Erythroblast (primary cell): Measurements from ENCODE around the gene OXSR1.
"Not testable (repeated sequence)": the region's sequence is repeated elsewhere in the genome, so short reads cannot be mapped to it uniquely, and the experiment has no call there.

ENCODE experiments used
- DNase-seq, 2 experiments: peaks; one replicate each; lab custom pipeline; 2025; lab: John Stamatoyannopoulos, UW
- GATA1 ChIP-seq: IDR thresholded peaks from 2 replicates; pipeline ENCODE4 v1.6.1; 2011; ENCODE audit warnings: low read depth, mild to moderate bottlenecking, control low read depth, low read length, moderate library complexity
- POLR2A ChIP-seq: IDR thresholded peaks from 2 replicates; pipeline ENCODE4 v1.6.1; 2011; ENCODE audit warnings: mild to moderate bottlenecking, low read length

The OXSR1 gene

DNA sequence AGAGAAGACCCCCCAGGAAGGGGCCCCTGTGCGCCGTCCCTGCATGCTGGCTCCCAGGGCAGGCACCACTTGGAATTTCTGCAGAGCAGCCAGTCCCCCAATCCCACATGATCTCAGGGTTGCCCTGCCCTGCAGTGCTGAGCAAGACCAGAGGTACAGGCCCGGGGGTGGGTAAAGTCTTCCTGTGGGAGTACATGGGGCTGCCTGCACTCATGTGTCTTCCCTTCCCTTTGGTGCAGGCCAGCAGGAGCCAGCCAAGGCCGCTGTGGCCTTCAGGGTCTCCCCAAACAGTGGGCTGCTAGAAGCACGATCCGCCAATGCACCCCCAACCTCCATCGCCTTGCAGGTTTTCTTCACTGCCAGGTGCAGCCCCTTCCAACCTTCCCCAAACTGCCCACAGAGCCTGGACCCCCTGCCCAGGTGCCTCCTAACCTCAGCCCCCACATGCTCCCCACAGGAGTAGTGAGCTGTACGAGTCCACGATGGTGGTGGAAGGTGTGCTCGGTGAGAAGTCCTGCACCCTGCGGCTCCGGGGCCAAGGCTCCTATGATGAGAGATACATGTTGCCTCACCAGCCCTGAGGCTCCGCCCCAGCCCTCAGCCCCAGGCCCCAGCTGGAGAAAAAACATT is 43.4 kb upstream of the OXSR1 start:
- no peak for DNase-seq
- no peak for TF ChIP-seq GATA1
- no peak for TF ChIP-seq POLR2A

DNA sequence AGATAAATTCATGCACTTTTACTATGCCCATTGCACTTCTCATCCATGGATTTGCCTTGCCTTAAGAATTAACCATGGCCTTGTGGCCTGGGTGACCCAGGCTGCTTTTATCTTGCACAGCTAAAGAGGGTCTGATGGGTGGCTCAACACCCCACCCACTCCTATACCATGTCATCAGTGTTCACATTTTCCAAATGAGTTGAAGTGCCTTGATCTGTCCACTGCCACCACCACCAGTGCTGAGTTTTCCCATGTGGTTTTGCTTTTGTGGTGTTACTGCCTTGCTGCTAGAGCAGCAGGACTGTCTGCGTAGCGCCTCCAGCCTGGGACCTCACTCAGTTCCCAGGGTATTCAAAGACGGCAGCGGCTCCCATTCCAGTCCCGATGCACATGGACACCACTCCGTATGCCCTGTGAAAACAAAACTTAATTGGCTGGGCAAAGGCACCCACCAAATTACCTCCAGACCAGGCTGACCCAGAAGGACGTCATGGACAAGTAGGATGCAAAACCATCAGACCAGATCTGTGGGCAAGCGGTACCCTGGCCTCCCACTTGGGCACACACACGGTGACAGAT is 42.5 kb upstream of the OXSR1 start:
- no peak for DNase-seq
- no peak for TF ChIP-seq POLR2A
- TF ChIP-seq GATA1: no peak

DNA sequence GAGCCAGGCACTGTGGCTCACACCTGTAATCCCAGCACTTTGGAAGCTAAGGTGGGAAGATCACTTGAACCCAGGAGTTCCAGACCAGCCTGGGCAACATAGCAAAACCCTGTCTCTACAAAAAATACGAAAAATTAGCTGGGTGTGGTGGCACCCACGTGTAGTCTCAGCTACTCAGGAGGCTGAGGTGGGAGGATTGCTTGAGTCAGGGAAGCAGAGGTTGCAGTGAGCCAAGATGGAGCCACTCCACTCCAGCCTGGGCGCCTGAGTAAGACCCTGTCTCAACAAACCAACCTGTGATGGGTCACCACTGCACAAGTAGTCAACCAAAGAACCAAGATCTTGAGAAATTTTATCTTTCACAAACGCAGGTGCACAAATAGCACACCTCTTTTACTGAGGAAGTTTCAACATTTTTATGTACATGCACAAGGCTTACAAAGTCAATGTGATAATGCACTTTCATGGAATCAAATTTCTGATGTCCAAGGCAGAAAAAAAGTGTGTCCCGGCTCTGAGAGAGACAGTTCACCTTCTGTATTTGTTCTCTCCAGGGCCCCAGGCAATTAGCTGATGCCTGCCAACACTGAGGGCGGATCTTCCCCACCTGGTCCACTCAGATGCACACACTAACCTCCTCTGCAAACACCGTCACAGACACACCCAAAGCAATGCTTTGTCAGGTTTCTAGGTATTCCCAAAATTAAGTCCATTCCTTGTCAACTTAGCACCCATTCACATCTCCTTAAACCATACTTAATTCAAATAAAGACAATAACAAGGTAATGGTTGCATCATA is 40.8 kb upstream of the OXSR1 start:
- TF ChIP-seq POLR2A (no peak), GATA1 (no peak)
- no peak for DNase-seq

DNA sequence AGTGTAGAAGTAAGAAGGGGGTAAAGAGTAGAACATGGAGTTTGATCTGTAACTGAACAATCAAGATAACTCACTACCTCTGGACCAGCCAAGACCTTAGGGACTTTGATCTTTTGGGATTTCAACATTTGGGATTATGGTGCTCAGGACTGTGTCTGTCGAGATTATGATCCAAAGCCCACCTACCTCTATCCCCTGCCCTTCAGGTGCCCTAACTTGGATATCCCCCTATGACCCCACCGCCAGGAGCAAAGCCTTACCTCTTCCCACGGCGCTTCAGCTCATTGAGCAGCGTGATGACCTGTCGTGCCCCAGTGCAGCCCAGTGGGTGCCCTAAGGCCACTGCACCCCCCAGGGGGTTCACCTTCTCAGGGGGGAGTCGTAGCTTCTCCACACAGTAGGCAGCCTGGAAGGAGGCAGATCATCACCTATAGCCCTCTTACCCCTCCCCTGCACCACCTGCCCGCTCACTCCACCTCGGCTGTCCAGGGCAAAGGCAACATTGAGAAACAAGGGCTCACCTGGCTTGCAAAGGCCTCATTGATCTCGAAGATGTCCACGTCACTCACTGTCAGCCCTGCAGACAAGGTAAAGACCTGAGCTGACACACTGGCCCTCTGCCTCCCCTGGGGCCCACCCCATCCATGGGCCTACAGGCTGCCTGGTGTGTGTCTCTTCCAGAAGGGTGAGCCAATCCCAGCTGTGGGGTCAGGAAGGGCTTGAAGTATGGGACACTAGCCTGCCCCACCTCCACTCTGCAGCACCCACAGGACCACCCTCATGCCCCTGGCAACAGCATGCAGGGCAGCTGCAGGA is 39.8 kb upstream of the OXSR1 start:
- TF ChIP-seq GATA1: no peak
- TF ChIP-seq POLR2A: no peak
- DNase-seq: no peak

DNA sequence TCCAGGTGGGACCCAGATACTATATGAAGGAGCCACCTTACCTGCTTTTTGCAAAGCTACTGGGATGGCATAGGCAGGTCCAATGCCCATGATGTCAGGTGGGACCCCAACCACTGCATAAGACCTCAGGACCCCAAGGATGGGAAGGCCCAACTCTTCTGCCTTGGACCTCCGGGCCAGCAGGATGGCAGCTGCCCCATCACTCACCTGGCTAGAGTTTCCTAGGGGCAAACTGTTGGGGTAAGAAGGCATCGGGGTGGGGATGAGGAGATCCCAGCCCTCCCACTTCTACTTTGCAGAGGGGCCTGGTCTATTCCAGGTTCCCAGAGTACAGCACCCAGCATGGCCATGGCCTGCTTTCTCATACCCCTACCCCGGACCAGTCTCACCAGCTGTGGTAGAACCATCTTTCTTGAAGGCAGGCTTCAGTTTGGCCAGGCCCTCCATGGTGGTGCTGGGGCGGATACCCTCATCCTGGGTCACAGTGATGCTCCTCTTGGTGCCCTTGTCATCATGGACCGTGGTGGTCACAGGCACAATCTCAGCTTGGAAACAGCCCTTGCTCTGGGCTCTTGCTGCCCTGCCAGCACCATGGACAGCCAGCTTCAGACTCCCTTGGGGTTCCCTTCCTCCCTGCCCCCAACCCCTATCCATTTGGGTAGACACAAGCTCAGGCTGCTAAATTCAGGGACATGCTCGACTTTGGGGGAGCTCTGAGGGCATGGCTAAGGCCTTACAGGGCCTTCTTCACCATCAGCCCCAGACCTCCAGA is 39.0 kb upstream of the OXSR1 start:
- no peak for DNase-seq
- no peak for TF ChIP-seq GATA1
- TF ChIP-seq POLR2A: no peak

DNA sequence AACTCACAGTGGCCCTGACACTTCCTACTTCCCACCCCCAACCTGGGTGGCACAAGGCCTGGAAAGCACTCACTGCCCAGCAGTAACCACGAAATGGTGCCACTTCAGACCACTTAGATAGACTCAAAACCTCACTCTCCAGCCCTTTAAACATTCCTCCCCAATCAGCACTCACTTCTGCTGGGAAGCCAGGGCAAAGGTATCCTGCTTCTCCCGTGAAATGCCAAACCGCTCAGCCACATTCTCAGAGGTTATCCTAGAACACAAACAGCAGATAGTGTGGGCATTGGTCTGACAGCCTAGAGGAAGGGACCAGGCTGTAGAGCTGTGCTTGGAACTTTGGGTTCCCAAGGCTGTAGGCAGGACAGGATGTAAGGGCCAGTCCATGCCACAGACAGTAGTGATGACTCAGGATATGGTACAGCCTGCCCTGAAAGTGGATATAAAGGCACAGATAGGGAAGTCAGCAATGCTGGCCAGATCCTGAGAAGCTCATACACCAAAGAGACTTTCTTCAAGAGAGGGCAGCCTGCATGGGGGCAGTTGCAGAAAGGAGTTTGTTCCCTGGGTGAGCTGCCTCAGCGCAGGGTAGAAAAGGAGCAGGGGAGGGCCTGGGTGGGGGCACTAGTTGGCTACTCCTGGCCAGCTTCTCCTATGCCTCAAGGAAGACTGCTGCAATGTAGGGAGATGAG is 37.6 kb upstream of the OXSR1 start:
- no peak for DNase-seq
- TF ChIP-seq GATA1: no peak
- no peak for TF ChIP-seq POLR2A

DNA sequence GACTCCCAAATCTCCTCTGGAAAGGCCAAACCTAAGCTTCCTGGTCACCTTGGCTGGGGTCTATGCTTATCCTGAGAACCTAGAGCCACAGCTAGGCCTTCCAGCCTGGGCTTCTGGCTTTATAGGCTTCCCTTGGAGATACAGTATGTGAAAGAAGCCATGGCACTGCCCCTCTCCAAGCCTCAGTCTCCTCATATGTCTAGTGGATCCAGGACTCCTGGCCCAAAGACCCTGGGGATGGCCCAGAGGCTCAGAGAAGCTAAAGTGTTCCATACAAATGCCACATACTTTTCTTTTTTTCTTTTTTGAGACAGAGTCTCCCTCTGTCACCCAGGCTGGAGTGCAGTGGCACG is 37.1 kb upstream of the OXSR1 start:
- TF ChIP-seq GATA1 (no peak), POLR2A (no peak)

DNA sequence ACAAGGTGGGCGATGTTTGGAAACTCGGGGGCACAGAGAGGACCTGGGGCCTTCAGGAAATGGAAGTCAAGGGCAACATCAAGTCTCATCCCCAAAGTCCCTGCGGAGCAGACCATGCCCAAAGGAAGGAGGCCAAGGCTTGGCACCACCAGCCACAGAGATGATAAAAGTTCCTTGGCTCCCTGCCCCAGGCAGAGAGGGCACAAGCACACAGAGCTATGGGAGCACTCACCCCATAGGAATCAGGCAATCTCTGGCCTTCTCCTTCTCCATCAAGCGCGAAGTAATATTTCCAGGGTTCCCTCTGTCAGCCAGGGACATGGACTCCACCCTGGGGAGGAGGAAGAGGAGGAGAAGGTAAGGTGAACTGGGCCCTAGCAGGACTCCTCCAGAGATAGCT is 36.3 kb upstream of the OXSR1 start:
- no peak for TF ChIP-seq GATA1
- TF ChIP-seq POLR2A: no peak
- no peak for DNase-seq

More for the DNA sequence above, 37.1 kb upstream of the OXSR1 start:
- DNase-seq: no peak

DNA sequence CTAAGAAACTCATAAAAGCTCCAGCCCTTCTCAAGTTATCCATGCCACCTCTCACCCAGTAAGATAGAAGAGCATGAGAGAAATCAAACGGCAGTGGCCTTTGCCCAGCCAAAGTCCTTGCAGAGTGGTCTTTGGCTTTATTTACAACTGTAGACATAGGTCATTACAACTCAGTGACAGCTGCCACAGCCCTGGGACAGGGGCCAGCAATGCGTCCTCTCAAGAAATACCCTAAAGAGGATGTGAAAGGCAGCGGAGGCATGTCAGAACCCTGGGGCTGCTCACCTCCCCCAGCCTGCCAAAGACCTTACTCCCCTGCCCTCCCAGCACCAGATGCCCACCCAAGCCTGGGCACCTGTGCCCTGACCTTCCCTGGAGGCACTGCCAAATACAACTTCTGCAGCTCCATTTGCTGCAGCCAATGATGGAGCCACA is 34.7 kb upstream of the OXSR1 start:
- DNase-seq: no peak
- no peak for TF ChIP-seq POLR2A
- no peak for TF ChIP-seq GATA1

DNA sequence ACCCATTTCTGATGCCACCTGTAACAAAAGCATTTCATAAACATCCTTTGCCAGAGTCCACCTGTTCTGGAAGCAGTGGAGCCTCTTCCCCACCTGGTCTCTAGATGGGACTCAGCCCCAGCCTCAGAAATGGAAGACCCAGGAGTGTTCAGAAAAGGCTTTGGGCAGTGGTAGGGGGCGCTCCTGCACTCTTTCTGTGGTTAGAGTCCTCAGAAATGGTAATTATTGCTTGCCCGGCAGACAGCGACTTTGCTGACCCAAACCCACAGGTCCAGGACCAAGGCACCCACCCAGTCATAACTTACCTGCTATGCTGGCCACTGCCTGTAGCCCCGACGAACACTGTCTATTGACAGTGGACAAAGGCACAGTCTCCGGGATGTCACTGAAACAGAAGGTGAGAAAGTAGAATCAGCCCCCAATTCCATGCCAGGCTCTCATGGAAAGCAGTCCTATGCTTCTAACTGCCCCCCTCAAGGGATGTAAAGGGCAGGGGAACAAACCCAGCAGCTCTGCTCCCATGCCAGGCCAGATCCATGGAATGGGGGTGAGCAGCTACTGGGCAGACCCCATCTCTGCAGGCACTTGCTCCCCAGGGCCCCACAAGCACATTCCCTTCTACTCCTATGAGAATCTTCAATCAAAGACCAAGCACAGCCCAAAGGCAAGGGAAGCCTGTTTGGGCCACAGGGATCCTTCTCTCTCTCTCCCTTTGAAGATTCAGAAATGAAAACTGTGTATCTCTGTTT is 33.5 kb upstream of the OXSR1 start:
- DNase-seq: peak; percentile 56 to 71
- TF ChIP-seq GATA1 (no peak), POLR2A (no peak)

DNA sequence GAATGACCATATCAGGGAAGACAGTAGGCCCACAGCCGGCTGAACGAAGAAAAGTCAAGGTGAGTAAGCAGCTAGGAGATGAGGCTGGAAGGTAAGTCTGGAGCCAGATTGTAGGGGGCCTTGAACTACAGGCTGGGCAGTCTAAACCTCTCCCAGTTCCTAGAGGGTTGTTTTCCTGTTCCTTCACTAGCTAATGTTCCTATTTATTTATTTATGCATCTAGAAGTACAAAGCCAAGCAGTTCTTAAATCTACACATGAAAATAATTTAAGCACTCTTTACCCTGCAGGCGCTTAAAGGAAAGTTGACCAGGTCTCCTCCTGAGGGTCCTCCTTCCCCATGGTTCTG is 32.2 kb upstream of the OXSR1 start:
- DNase-seq: no peak

DNA sequence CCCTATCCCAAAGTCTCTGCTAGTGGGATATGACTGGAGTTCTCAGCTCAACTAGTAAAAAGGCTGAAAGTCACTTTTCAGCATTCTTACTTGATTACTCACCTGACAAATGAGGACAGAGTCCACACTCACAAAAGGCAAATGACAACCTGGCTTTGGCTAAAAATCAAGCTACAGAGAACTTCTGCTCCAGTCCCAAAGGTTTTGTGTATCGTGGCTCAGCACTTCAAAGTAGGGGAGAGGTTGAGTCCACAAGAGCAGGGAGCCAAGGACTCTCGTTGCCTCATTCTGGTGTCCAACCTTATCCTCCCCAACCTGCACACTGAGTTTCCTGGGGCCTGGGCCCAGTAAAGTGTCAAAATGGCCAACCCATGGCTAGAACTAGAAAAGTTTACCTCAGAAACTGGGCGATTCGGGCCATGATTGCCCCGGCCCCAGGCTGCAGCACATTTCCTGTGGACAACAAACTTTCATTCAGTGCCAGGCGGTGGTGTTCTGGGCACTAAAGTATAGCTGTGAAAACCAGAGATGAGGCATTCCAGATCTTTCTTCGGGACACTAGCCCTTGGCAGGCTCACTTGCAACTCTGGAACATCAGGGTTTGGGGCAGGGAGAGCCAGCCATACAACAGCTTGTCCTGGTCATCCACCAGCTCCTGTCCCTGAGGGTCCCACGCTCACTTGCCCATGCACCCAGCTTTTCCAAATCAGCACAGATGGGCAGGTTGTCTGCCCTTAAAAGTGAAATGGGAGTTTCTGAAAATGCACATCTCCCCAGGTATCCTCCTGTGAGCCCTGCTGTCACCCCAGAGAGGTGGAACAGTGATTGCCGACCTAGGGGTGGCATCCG is 31.6 kb upstream of the OXSR1 start:
- TF ChIP-seq POLR2A (no peak), GATA1 (no peak)
- no peak for DNase-seq

More for the DNA sequence above, 32.2 kb upstream of the OXSR1 start:
- TF ChIP-seq GATA1 (no peak), POLR2A (no peak)

DNA sequence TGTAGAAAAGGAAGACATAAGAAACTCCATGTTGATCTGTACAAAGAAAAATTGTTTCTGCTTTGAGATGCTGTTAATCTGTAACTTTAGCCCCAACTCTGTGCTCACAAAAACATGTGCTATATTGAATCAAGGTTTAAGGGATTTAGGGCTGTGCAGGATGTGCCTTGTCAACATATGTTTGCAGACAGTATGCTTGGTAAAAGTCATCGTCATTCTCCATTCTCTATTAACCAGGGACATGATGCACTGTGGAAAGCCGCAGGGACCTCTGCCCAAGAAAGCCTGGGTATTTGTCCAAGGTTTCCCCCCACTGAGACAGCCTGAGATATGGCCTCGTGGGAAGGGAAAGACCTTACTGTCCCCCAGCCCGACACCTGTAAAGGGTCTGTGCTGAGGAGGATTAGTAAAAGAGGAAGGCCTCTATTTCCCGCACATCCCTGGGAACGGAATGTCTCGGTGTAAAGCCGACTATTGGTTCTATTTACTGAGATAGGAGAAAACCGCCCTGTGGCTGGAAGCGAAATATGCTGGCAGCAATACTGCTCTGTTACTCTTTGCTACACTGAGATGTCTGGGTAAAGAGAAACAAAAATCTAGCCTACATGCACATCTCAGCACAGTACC is 30.7 kb upstream of the OXSR1 start:
- not testable (repeated sequence) for DNase-seq

DNA sequence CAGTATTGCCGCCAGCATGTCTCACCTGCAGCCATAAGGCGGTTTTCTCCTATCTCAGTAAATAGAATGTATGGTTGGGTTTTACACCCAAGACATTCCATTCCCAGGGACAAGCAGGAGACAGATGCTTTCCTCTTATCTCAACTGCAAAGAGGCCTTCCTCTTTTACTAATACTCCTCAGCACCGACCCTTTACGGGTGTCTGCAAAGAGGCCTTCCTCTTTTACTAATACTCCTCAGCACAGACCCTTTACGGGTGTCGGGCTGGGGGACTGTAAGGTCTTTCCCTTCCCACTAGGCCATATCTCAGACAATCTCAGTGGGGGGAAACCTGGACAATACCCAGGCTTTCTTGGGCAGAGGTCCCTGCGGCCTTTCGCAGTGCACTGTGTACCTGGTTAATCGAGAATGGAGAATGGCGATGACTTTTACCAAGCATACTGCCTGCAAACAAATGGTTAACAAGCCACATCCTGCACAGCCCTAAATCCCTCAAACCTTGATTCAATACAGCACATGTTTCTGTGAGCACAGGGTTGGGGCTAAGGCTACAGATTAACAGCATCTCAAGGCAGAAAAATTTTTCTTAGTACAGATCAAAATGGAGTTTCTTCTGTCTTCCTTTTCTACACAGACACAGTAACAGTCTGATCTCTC is 29.6 kb upstream of the OXSR1 start:
- not testable (repeated sequence) for DNase-seq
